Measurements from ENCODE around the gene ATG13. TPM values are rescaled to one million over a fixed set of nuclear protein-coding genes. Genes with fewer than 3 reads are reported as not detected.
A peak's percentile ranks its signal among the peaks of the same experiment; 100 is the strongest.

The ATG13 gene
- total RNA-seq, 6 donors from 2014 or later, result 54.9 to 122 (median 64.9) TPM

GRCh38 chr11:46719543-46720218, 102.3 kb downstream of the ATG13 start:
- Histone ChIP-seq H3K4me1 (peaks cover 2 to 6% (median 5%) of the 10 kb centered on the region in 4 donors), H3K27me3 (no peaks in the 10 kb centered on the region), H3K9me3 (no peaks in the 10 kb centered on the region), H3K27ac (no peak overlapping the region), H3K4me3 (no peak overlapping the region), H3K36me3 (no peaks in the 10 kb centered on the region)
- ATAC-seq (ENCODE audit: low FRiP score in 2 of 2), result peak in 1 of 2 donors; percentile 9
- DNase-seq, result peak in 1 of 2 donors; percentile 74
- no peak for TF ChIP-seq POLR2A (IDR thresholded peaks at IDR 0.05)
- TF ChIP-seq EP300 (IDR thresholded peaks at IDR 0.05), result no peak
- no peak for TF ChIP-seq POLR2AphosphoS5 (IDR thresholded peaks at IDR 0.05)
- TF ChIP-seq CTCF (IDR thresholded peaks at IDR 0.05), result no peak
- 88 to 90% methylated on average over 18 to 25 of the region's 25 CpGs for WGBS, 2 donors

- Histone ChIP-seq H3K4me3 (no peak overlapping the region), H3K9me3 (no peaks in the 10 kb centered on the region), H3K36me3 (no peaks in the 10 kb centered on the region), H3K27me3 (no peaks in the 10 kb centered on the region), H3K27ac (no peak overlapping the region), H3K4me1 (peaks cover 2 to 6% (median 5%) of the 10 kb centered on the region in 4 donors)
- DNase-seq, result no peak
- TF ChIP-seq POLR2AphosphoS5 (IDR thresholded peaks at IDR 0.05) (no peak), EP300 (IDR thresholded peaks at IDR 0.05) (no peak), CTCF (IDR thresholded peaks at IDR 0.05) (no peak), POLR2A (IDR thresholded peaks at IDR 0.05) (no peak)
- ATAC-seq (ENCODE audit: low FRiP score in 2 of 2), result no peak
- 81 to 86% methylated on average over 6 of the region's 6 CpGs for WGBS, 2 donors
Observed at GRCh38 chr11:46721286-46721685, 103.9 kb downstream of the ATG13 start.

- H3K36me3 ChIP-seq, result no peaks in the 10 kb centered on the region
- H3K4me1 ChIP-seq, result peaks cover 2 to 6% (median 5%) of the 10 kb centered on the region in 4 donors
- no peak for DNase-seq
- no peak overlapping the region for H3K27ac ChIP-seq
- H3K27me3 ChIP-seq, result no peaks in the 10 kb centered on the region
- H3K9me3 ChIP-seq, result no peaks in the 10 kb centered on the region
- no peak for TF ChIP-seq POLR2A (IDR thresholded peaks at IDR 0.05)
- no peak for ATAC-seq (ENCODE audit: low FRiP score in 2 of 2)
- WGBS, 2 donors, result 94 to 95% methylated on average over 8 to 11 of the region's 11 CpGs
- H3K4me3 ChIP-seq, result no peak overlapping the region
Observed at GRCh38 chr11:46722566-46723358, 105.4 kb downstream of the ATG13 start.

- 69% methylated on average over 8 of the region's 8 CpGs; no CpG with 5 or more reads in 1 of the 2 donors for WGBS, 2 donors
- H3K27ac ChIP-seq, result no peak overlapping the region
- no peak overlapping the region for H3K4me3 ChIP-seq
- H3K9me3 ChIP-seq, result no peaks in the 10 kb centered on the region
- no peak for DNase-seq
- TF ChIP-seq EP300 (IDR thresholded peaks at IDR 0.05), result no peak
- no peak for TF ChIP-seq POLR2A (IDR thresholded peaks at IDR 0.05)
- TF ChIP-seq CTCF (IDR thresholded peaks at IDR 0.05), result no peak
- no peak for TF ChIP-seq POLR2AphosphoS5 (IDR thresholded peaks at IDR 0.05)
- H3K4me1 ChIP-seq, result peaks cover 0 to 2% (median 2%) of the 10 kb centered on the region in 4 donors
- ATAC-seq (ENCODE audit: low FRiP score in 2 of 2), result no peak
- H3K36me3 ChIP-seq, result no peaks in the 10 kb centered on the region
- no peaks in the 10 kb centered on the region for H3K27me3 ChIP-seq
Observed at GRCh38 chr11:46723359-46723680, 106.0 kb downstream of the ATG13 start.

GRCh38 chr11:46724088-46724487, 106.7 kb downstream of the ATG13 start:
- no peak overlapping the region for H3K27ac ChIP-seq
- no peak for DNase-seq
- no peaks in the 10 kb centered on the region for H3K9me3 ChIP-seq
- no peaks in the 10 kb centered on the region for H3K27me3 ChIP-seq
- TF ChIP-seq POLR2A (IDR thresholded peaks at IDR 0.05), result no peak
- TF ChIP-seq CTCF (IDR thresholded peaks at IDR 0.05), result no peak
- TF ChIP-seq POLR2AphosphoS5 (IDR thresholded peaks at IDR 0.05), result no peak
- TF ChIP-seq EP300 (IDR thresholded peaks at IDR 0.05), result no peak
- H3K4me3 ChIP-seq, result no peak overlapping the region
- no peak for ATAC-seq (ENCODE audit: low FRiP score in 2 of 2)
- 71 to 77% methylated on average over 8 of the region's 8 CpGs for WGBS, 2 donors
- no peaks in the 10 kb centered on the region for H3K36me3 ChIP-seq
- no peaks in the 10 kb centered on the region for H3K4me1 ChIP-seq
